CD4-positive, CD25-positive, alpha-beta regulatory T cell (primary cell): ENCODE results near the gene TRIP12. TPM values are rescaled to one million over a fixed set of nuclear protein-coding genes. Genes with fewer than 3 reads are reported as not detected.

Source experiments
- ATAC-seq, 2 donors: fragments of 150-1000 bp; cut with Tn5 transposase; one replicate each; pipeline ENCODE4 v1.10.0; 2021; ENCODE audit warnings: low read depth in 2 of 2, moderate number of reproducible peaks in 2 of 2, moderate library complexity in 1 of 2
- DNase-seq, 3 donors: peaks; one replicate each; pipeline versions ENCODE4 v3.0.0 to v3.0.0-alpha.2; 2012 to 2022; ENCODE audit warnings: mixed read lengths in 1 of 3
- H3K27ac ChIP-seq: one replicate; pipeline ENCODE4 v1.7.0; 2013; ENCODE audit warnings: mild to moderate bottlenecking, low read length; ENCODE audit not compliant: insufficient read depth, poor library complexity, severe bottlenecking
- H3K27me3 ChIP-seq: one replicate; pipeline ENCODE4 v1.7.0; 2013; ENCODE audit warnings: low read length; ENCODE audit not compliant: control insufficient read depth, insufficient read depth
- H3K36me3 ChIP-seq: one replicate; pipeline ENCODE4 v1.7.0; 2013; ENCODE audit warnings: mild to moderate bottlenecking, low read length, moderate library complexity; ENCODE audit not compliant: control insufficient read depth, insufficient read depth
- H3K4me1 ChIP-seq: 2 replicates; pipeline ENCODE4 v1.7.0; 2013; ENCODE audit warnings: mild to moderate bottlenecking, low read length; ENCODE audit not compliant: insufficient read depth, control insufficient read depth, poor library complexity, severe bottlenecking
- H3K4me3 ChIP-seq: one replicate; pipeline ENCODE4 v1.7.0; 2013; ENCODE audit warnings: low read depth, mild to moderate bottlenecking, low read length, moderate library complexity
- H3K9me3 ChIP-seq, 2 experiments: 1 replicate in 1 of 2; 2 replicates in 1 of 2; pipeline ENCODE4 v1.7.0; 2013; ENCODE audit warnings: low read length in 2 of 2, mild to moderate bottlenecking in 1 of 2, moderate library complexity in 1 of 2; ENCODE audit not compliant: control insufficient read depth in 2 of 2
- H3K27ac Mint-ChIP-seq, 3 donors: one replicate each; pipeline ENCODE4 v1.8.0; 2020 to 2022; ENCODE audit warnings: mild to moderate bottlenecking in 3 of 3, mixed read lengths in 3 of 3, moderate library complexity in 2 of 3
- H3K27me3 Mint-ChIP-seq: one replicate; pipeline ENCODE4 v1.8.0; 2022; ENCODE audit warnings: mild to moderate bottlenecking, mixed read lengths
- H3K36me3 Mint-ChIP-seq: one replicate; pipeline ENCODE4 v1.8.0; 2020; ENCODE audit warnings: mixed read lengths
- H3K4me1 Mint-ChIP-seq, 4 donors: one replicate each; pipeline ENCODE4 v1.8.0; 2020 to 2022; ENCODE audit warnings: mixed read lengths in 4 of 4, mild to moderate bottlenecking in 1 of 4
- H3K4me3 Mint-ChIP-seq, 4 donors: one replicate each; pipeline ENCODE4 v1.8.0; 2020 to 2022; ENCODE audit warnings: mild to moderate bottlenecking in 4 of 4, mixed read lengths in 4 of 4, moderate library complexity in 3 of 4
- H3K9me3 Mint-ChIP-seq, 7 donors: one replicate each; pipeline ENCODE4 v1.8.0; 2020 to 2022; ENCODE audit warnings: mixed read lengths in 7 of 7, mild to moderate bottlenecking in 3 of 7, moderate library complexity in 2 of 7
- polyA plus RNA-seq, 4 donors: library from polyadenylated mRNA; unstranded; fragments of 300-500 nt; fragmentation: Illumina TruSeq; gene quantifications; one replicate each; pipeline ENCODE4 v1.2.3, GENCODE V29; 2021
- total RNA-seq: library from RNA; stranded (reverse); gene quantifications from one replicate; pipeline ENCODE4 v1.2.3, GENCODE V29; 2022

Gene TRIP12
- total and polyA plus RNA-seq, 5 donors from 2014 or later = 40.5 to 216 (median 48.3) TPM

- peak in 2 of 3 donors; percentile 51 to 57 for DNase-seq
- no peaks in the 10 kb centered on the region for H3K27me3 Mint-ChIP-seq
- peaks cover 22 to 56% (median 32%) of the 10 kb centered on the region in 4 donors for H3K4me1 Mint-ChIP-seq
- no peak overlapping the region for H3K4me3 Mint-ChIP-seq
- peaks cover 33% of the 10 kb centered on the region for H3K36me3 Mint-ChIP-seq
- peaks cover 53% of the 10 kb centered on the region for H3K36me3 ChIP-seq
- H3K27me3 ChIP-seq = no peaks in the 10 kb centered on the region
- no peaks in the 10 kb centered on the region for H3K9me3 Mint-ChIP-seq
- no peaks in the 10 kb centered on the region for H3K9me3 ChIP-seq
- H3K27ac Mint-ChIP-seq = peak overlapping the region in 1 of 3 donors; percentile 65
- peaks cover 7% of the 10 kb centered on the region for H3K4me1 ChIP-seq
- H3K27ac ChIP-seq = peak overlapping the region; percentile 34
- peak; percentile 69 to 75 for ATAC-seq
- no peak overlapping the region for H3K4me3 ChIP-seq
Measured at GRCh38 chr2:229780856-229781773, 140.7 kb downstream of the TRIP12 start.

GRCh38 chr2:229779650-229780049 lies 142.2 kb downstream of the TRIP12 start:
- Histone ChIP-seq H3K27me3 (no peaks in the 10 kb centered on the region), H3K9me3 (no peaks in the 10 kb centered on the region), H3K27ac (no peak overlapping the region), H3K4me1 (peaks cover 19% of the 10 kb centered on the region), H3K4me3 (no peak overlapping the region), H3K36me3 (peaks cover 48% of the 10 kb centered on the region)
- H3K9me3 Mint-ChIP-seq = no peaks in the 10 kb centered on the region
- peaks cover 24% of the 10 kb centered on the region for H3K36me3 Mint-ChIP-seq
- H3K27ac Mint-ChIP-seq = peak overlapping the region in 1 of 3 donors; percentile 8
- ATAC-seq (no peak), DNase-seq (no peak)
- H3K27me3 Mint-ChIP-seq = no peaks in the 10 kb centered on the region
- H3K4me3 Mint-ChIP-seq = no peak overlapping the region
- H3K4me1 Mint-ChIP-seq = peaks cover 30 to 63% (median 43%) of the 10 kb centered on the region in 4 donors

GRCh38 chr2:229777716-229778115 lies 144.1 kb downstream of the TRIP12 start:
- H3K27ac ChIP-seq = no peak overlapping the region
- no peak overlapping the region for H3K4me3 ChIP-seq
- H3K9me3 Mint-ChIP-seq = no peaks in the 10 kb centered on the region
- no peaks in the 10 kb centered on the region for H3K27me3 ChIP-seq
- H3K4me3 Mint-ChIP-seq = no peak overlapping the region
- peak overlapping the region; percentile 21 to 60 (median 44) for H3K27ac Mint-ChIP-seq
- H3K36me3 Mint-ChIP-seq = peaks cover 36% of the 10 kb centered on the region
- ATAC-seq = no peak
- H3K4me1 ChIP-seq = peaks cover 16% of the 10 kb centered on the region
- no peak for DNase-seq
- H3K36me3 ChIP-seq = peaks cover 66% of the 10 kb centered on the region
- no peaks in the 10 kb centered on the region for H3K27me3 Mint-ChIP-seq
- H3K9me3 ChIP-seq = no peaks in the 10 kb centered on the region
- H3K4me1 Mint-ChIP-seq = peaks cover 27 to 54% (median 41%) of the 10 kb centered on the region in 4 donors

- ATAC-seq (peak; percentile 61 to 68), DNase-seq (peak in 2 of 3 donors; percentile 10 to 49)
Measured at GRCh38 chr2:229775614-229776313, 146.0 kb downstream of the TRIP12 start.

GRCh38 chr2:229774237-229774636 lies 147.6 kb downstream of the TRIP12 start:
- Histone ChIP-seq H3K9me3 (no peaks in the 10 kb centered on the region), H3K4me1 (peaks cover 16% of the 10 kb centered on the region), H3K27me3 (no peaks in the 10 kb centered on the region), H3K36me3 (peaks cover 80% of the 10 kb centered on the region), H3K27ac (no peak overlapping the region), H3K4me3 (no peak overlapping the region)
- Mint-ChIP-seq H3K4me1 (peaks cover 20 to 30% (median 25%) of the 10 kb centered on the region in 4 donors), H3K27ac (peak overlapping the region in 1 of 3 donors; percentile 57), H3K9me3 (no peaks in the 10 kb centered on the region), H3K4me3 (no peak overlapping the region), H3K27me3 (no peaks in the 10 kb centered on the region), H3K36me3 (peaks cover 45% of the 10 kb centered on the region)
- no peak for DNase-seq
- ATAC-seq = no peak

More at GRCh38 chr2:229775614-229776313, 146.0 kb downstream of the TRIP12 start:
- Mint-ChIP-seq H3K27me3 (no peaks in the 10 kb centered on the region), H3K27ac (peak overlapping the region; percentile 53 to 82 (median 78)), H3K9me3 (no peaks in the 10 kb centered on the region), H3K4me1 (peaks cover 20 to 42% (median 31%) of the 10 kb centered on the region in 4 donors), H3K4me3 (peak overlapping the region in 3 of 4 donors; percentile 15 to 79 (median 68)), H3K36me3 (peaks cover 51% of the 10 kb centered on the region)
- Histone ChIP-seq H3K27me3 (no peaks in the 10 kb centered on the region), H3K36me3 (peaks cover 71% of the 10 kb centered on the region), H3K4me3 (peak overlapping the region; percentile 54), H3K27ac (peak overlapping the region; percentile 53), H3K9me3 (no peaks in the 10 kb centered on the region), H3K4me1 (peaks cover 16% of the 10 kb centered on the region)

GRCh38 chr2:229768235-229768634 lies 153.6 kb downstream of the TRIP12 start:
- Histone ChIP-seq H3K36me3 (peaks cover 88% of the 10 kb centered on the region), H3K27me3 (no peaks in the 10 kb centered on the region), H3K27ac (no peak overlapping the region), H3K4me3 (no peak overlapping the region), H3K9me3 (no peaks in the 10 kb centered on the region), H3K4me1 (no peaks in the 10 kb centered on the region)
- peaks cover 61% of the 10 kb centered on the region for H3K36me3 Mint-ChIP-seq
- peaks cover 0 to 2% (median 0%) of the 10 kb centered on the region in 4 donors for H3K4me1 Mint-ChIP-seq
- H3K4me3 Mint-ChIP-seq = no peak overlapping the region
- H3K27ac Mint-ChIP-seq = peak overlapping the region in 1 of 3 donors; percentile 52
- DNase-seq = no peak
- no peaks in the 10 kb centered on the region for H3K9me3 Mint-ChIP-seq
- ATAC-seq = no peak
- H3K27me3 Mint-ChIP-seq = no peaks in the 10 kb centered on the region

- peaks cover 45% of the 10 kb centered on the region for H3K36me3 Mint-ChIP-seq
- ATAC-seq (no peak), DNase-seq (no peak)
- Histone ChIP-seq H3K27ac (no peak overlapping the region), H3K27me3 (no peaks in the 10 kb centered on the region), H3K36me3 (peaks cover 68% of the 10 kb centered on the region), H3K9me3 (no peaks in the 10 kb centered on the region), H3K4me1 (no peaks in the 10 kb centered on the region), H3K4me3 (no peak overlapping the region)
- H3K4me1 Mint-ChIP-seq = no peaks in the 10 kb centered on the region
- H3K4me3 Mint-ChIP-seq = no peak overlapping the region
- no peaks in the 10 kb centered on the region for H3K27me3 Mint-ChIP-seq
- H3K9me3 Mint-ChIP-seq = no peaks in the 10 kb centered on the region
- no peak overlapping the region for H3K27ac Mint-ChIP-seq
Measured at GRCh38 chr2:229765721-229766120, 156.1 kb downstream of the TRIP12 start.
